B cell (primary cell): ENCODE results near the gene ANKRD33. TPM values are rescaled to one million over a fixed set of nuclear protein-coding genes. Genes with fewer than 3 reads are reported as not detected.
"Not testable (repeated sequence)": the region's sequence is repeated elsewhere in the genome, so short reads cannot be mapped to it uniquely, and the experiment has no call there.

ENCODE experiments used
- ATAC-seq: fragments of 200-7000 bp; cut with Tn5 transposase; one replicate; pipeline ENCODE4 v1.10.0; 2021; ENCODE audit warnings: low read depth, mild to moderate bottlenecking, moderate number of reproducible peaks, moderate library complexity
- CTCF ChIA-PET: fragments of 350-600 bp; sonication (Branson Sonifier 250); formaldehyde crosslinking; loops from one replicate; lab custom pipeline; 2021; ENCODE audit warnings: antibody characterized with exemption, inconsistent platforms; lab: Charles Lee
- POLR2A ChIA-PET: fragments of 350-600 bp; sonication (Branson Sonifier 250); formaldehyde crosslinking; loops from one replicate; lab custom pipeline; 2021; ENCODE audit warnings: antibody characterized with exemption; lab: Charles Lee
- DNase-seq: peaks from one replicate; pipeline ENCODE4 v3.0.0; 2013
- H2AFZ ChIP-seq: 2 replicates; pipeline ENCODE4 v1.6.1; 2012; ENCODE audit warnings: mild to moderate bottlenecking, low read depth, low read length; ENCODE audit not compliant: insufficient read depth, poor library complexity, severe bottlenecking
- H3K27ac ChIP-seq, 2 donors: 1 replicate in 1 of 2; 2 replicates in 1 of 2; pipeline ENCODE4 v1.5.1; 2012 to 2013; ENCODE audit warnings: low read length in 2 of 2, mild to moderate bottlenecking in 2 of 2, moderate library complexity in 1 of 2
- H3K27me3 ChIP-seq, 4 experiments: fragments of 200-600 bp in 1 of 4; sonication (generic) in 1 of 4; replicated peaks in 1 of 4; 1 replicate in 2 of 4; 2 replicates in 2 of 4; pipeline versions ENCODE4 v1.6.1 to v1.7.0; 2013 to 2016; ENCODE audit warnings: low read length in 3 of 4, mild to moderate bottlenecking in 2 of 4, mixed read lengths in 1 of 4, moderate library complexity in 1 of 4; ENCODE audit not compliant: insufficient read depth in 4 of 4, control insufficient read depth in 3 of 4; ENCODE audit errors: control extremely low read depth in 1 of 4
- H3K36me3 ChIP-seq, 2 experiments: replicated peaks in 1 of 2; 1 replicate in 1 of 2; 2 replicates in 1 of 2; pipeline versions ENCODE4 v1.6.1 to v1.7.1; 2013; ENCODE audit warnings: low read length in 1 of 2; ENCODE audit not compliant: insufficient read depth in 2 of 2, control insufficient read depth in 1 of 2; ENCODE audit errors: control extremely low read depth in 1 of 2, extremely low read depth in 1 of 2
- H3K4me1 ChIP-seq, 2 donors: fragments of 200-600 bp in 1 of 2; sonication (generic) in 1 of 2; 1 replicate in 1 of 2; 2 replicates in 1 of 2; pipeline versions ENCODE4 v1.5.1 to v1.6.1; 2013 to 2017; ENCODE audit warnings: low read length in 2 of 2; ENCODE audit not compliant: control insufficient read depth in 2 of 2, insufficient read depth in 2 of 2
- H3K4me2 ChIP-seq: replicated peaks from 2 replicates; pipeline ENCODE3; 2012; ENCODE audit warnings: mild to moderate bottlenecking, low read depth, low read length; ENCODE audit not compliant: poor library complexity, severe bottlenecking
- H3K4me3 ChIP-seq, 5 experiments: fragments of 200-600 bp in 1 of 5; sonication (generic) in 1 of 5; 1 replicate in 3 of 5; 2 replicates in 2 of 5; pipeline versions ENCODE4 v1.5.1 to v1.7.0; 2011 to 2016; ENCODE audit warnings: low read length in 4 of 5, mild to moderate bottlenecking in 4 of 5, low read depth in 2 of 5, control low read depth in 1 of 5, moderate library complexity in 1 of 5; ENCODE audit not compliant: insufficient read depth in 1 of 5; ENCODE audit errors: control extremely low read depth in 1 of 5, extremely low read depth in 1 of 5
- H3K79me2 ChIP-seq: fragments of 200-600 bp; sonication (generic); one replicate; pipeline ENCODE4 v1.6.0; 2016; ENCODE audit warnings: low read length; ENCODE audit not compliant: control insufficient read depth, insufficient read depth
- H3K9ac ChIP-seq: fragments of 200-600 bp; sonication (generic); 2 replicates; pipeline ENCODE4 v1.6.1; 2017; ENCODE audit warnings: mild to moderate bottlenecking, low read length, moderate library complexity
- H3K9me3 ChIP-seq, 3 donors: one replicate each; pipeline versions ENCODE4 v1.6.1 to v1.7.1; 2013; ENCODE audit warnings: low read length in 2 of 3; ENCODE audit not compliant: control insufficient read depth in 2 of 3, insufficient read depth in 1 of 3; ENCODE audit errors: control extremely low read depth in 1 of 3
- H4K20me1 ChIP-seq: 2 replicates; pipeline ENCODE4 v1.6.0; 2012; ENCODE audit warnings: mild to moderate bottlenecking, low read length; ENCODE audit not compliant: insufficient read depth, control insufficient read depth, poor library complexity, severe bottlenecking
- H3K27ac Mint-ChIP-seq: one replicate; pipeline ENCODE4 v1.8.0; 2021; ENCODE audit warnings: mixed read lengths
- H3K27me3 Mint-ChIP-seq: one replicate; pipeline ENCODE4 v1.8.0; 2021; ENCODE audit warnings: mixed read lengths
- H3K4me1 Mint-ChIP-seq: one replicate; pipeline ENCODE4 v1.8.0; 2021; ENCODE audit warnings: mixed read lengths
- H3K4me3 Mint-ChIP-seq: one replicate; pipeline ENCODE4 v1.8.0; 2021; ENCODE audit warnings: mixed read lengths
- H3K9me3 Mint-ChIP-seq: one replicate; pipeline ENCODE4 v1.8.0; 2022; ENCODE audit warnings: mixed read lengths; ENCODE audit not compliant: insufficient read depth
- CTCF ChIP-seq: fragments of 200-600 bp; IDR thresholded peaks from one replicate; pipeline ENCODE4 v1.8.0; 2022; ENCODE audit warnings: antibody characterized with exemption, mild to moderate bottlenecking
- EZH2 ChIP-seq: IDR thresholded peaks from 2 replicates; pipeline ENCODE4 v1.6.1; 2012; ENCODE audit warnings: borderline replicate concordance, low read depth, mild to moderate bottlenecking, moderate library complexity, low read length; ENCODE audit not compliant: insufficient read depth, poor library complexity, severe bottlenecking
- WGBS: methylation state at CpG from one replicate; pipeline ENCODE4 v1.1.5; 2013; ENCODE audit warnings: missing lambda C conversion rate; ENCODE audit not compliant: insufficient coverage; 5-methylcytosine and 5-hydroxymethylcytosine counted together
- intact Hi-C: fragments of 100-400 bp; cut with micrococcal nuclease; formaldehyde crosslinking; loops from one replicate; pipeline ENCODE4 v1.10.0; 2022
- polyA plus RNA-seq: library from polyadenylated mRNA; depleted of rRNA; stranded (reverse); fragments of >200 nt; gene quantifications from 2 replicates; pipeline ENCODE4 v1.2.3, GENCODE V29; 2012
- total RNA-seq, 2 donors: library from RNA; stranded (reverse); fragments of 120-200 nt in 1 of 2; gene quantifications; 1 replicate in 1 of 2; 2 replicates in 1 of 2; pipeline versions ENCODE4 v1.2.3 to v1.2.4, GENCODE V29; 2013 to 2022

ANKRD33 gene
- total and polyA plus RNA-seq, 2 donors (not counting 1 experiment from before 2014, with no cell fraction given), result not detected

- 92% methylated on average over 6 of the region's 10 CpGs for WGBS
- H3K27me3 Mint-ChIP-seq, H4K20me1 ChIP-seq, H3K36me3 ChIP-seq, ATAC-seq, intact Hi-C loops, H3K79me2 ChIP-seq, H3K27me3 ChIP-seq, DNase-seq, H3K9me3 Mint-ChIP-seq: not testable (repeated sequence)
- H3K27ac ChIP-seq, result peak overlapping the region in 1 of 2 donors; percentile 47
- H3K9me3 ChIP-seq, result peaks cover 0 to 23% (median 0%) of the 10 kb centered on the region in 3 donors
- Mint-ChIP-seq H3K4me3 (peak overlapping the region; percentile 49), H3K27ac (peak overlapping the region; percentile 61), H3K4me1 (peaks cover 12% of the 10 kb centered on the region)
- H3K4me2 ChIP-seq, result peak overlapping the region; percentile 44
- ChIA-PET CTCF (interaction anchor here (0.6 to 1.4 kb wide), 5 partner anchors 11 to 140 kb away, joined by 3 to 8 read pairs (median 5); no protein-coding TSS in a partner anchor), POLR2A (interaction anchor here (0.7 kb wide), 1 partner anchor 608 kb away, joined by 3 read pairs; no protein-coding TSS in a partner anchor)
- peak overlapping the region in 4 of 5 experiments; percentile 15 to 43 (median 25) for H3K4me3 ChIP-seq
- H3K4me1 ChIP-seq, result peaks cover 5 to 19% of the 10 kb centered on the region in 2 donors
- peak overlapping the region; percentile 36 for H3K9ac ChIP-seq
- peak overlapping the region; percentile 69 for H2AFZ ChIP-seq
These were observed 2.4 kb upstream of the ANKRD33 start for GRCh38 chr12:51885294-51886020.

DNA sequence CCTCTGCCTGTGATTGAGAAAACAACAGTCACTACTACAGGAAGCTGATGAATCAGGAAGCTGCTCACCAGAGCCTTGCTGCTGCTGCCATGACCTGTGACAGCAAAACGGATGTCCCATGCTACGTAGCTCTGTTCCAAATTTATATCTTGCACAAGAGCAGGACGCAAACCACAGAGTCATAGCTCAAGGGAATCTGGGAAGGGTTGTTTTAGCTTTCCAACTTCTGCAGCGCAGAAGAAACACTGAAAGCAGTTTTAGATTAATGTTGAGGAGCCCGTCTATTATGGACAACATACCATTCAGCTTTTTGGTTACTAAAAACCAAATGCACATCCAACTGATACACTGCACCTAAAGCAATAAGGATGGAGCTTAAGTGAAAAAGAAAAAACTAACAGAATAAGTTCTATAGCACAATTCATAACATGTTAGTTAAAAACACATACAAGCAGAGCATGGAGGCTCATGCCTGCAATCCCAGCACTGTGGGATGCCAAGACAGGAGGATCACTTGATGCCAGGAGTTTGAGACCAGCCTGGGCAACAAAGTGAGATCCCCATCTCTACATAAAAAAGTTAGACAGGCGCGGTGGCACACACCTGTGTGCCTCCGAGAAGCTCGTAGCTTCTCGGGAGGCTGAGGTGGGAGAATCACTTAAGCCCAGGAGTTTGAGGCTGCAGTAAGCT, 1.7 kb upstream of the ANKRD33 start:
- Histone ChIP-seq H3K4me3 (peak overlapping the region in 4 of 5 experiments; percentile 15 to 43 (median 25)), H4K20me1 (no peaks in the 10 kb centered on the region), H3K9me3 (peaks cover 0 to 22% (median 0%) of the 10 kb centered on the region in 3 donors), H3K27me3 (peaks cover 0 to 5% (median 0%) of the 10 kb centered on the region in 4 experiments), H3K79me2 (no peaks in the 10 kb centered on the region), H2AFZ (peak overlapping the region; percentile 69), H3K4me1 (peaks cover 5 to 19% of the 10 kb centered on the region in 2 donors), H3K36me3 (no peaks in the 10 kb centered on the region), H3K9ac (peak overlapping the region; percentile 36), H3K27ac (peak overlapping the region in 1 of 2 donors; percentile 47), H3K4me2 (peak overlapping the region; percentile 44)
- Mint-ChIP-seq H3K27me3 (peaks cover 3% of the 10 kb centered on the region), H3K4me1 (peaks cover 12% of the 10 kb centered on the region), H3K27ac (peak overlapping the region; percentile 61), H3K4me3 (peak overlapping the region; percentile 49), H3K9me3 (peaks cover 8% of the 10 kb centered on the region)
- WGBS, result 60% methylated on average over 8 of the region's 10 CpGs
- peak; percentile 84 for ATAC-seq
- peak; percentile 73 for DNase-seq
- ChIA-PET POLR2A (interaction anchor here (0.7 kb wide), 1 partner anchor 608 kb away, joined by 3 read pairs; no protein-coding TSS in a partner anchor), CTCF (interaction anchor here (0.6 to 1.4 kb wide), 6 partner anchors 11 to 139 kb away, joined by 3 to 8 read pairs (median 4); no protein-coding TSS in a partner anchor)
- intact Hi-C loops, result no loop called here
- no peak for TF ChIP-seq CTCF
- no peak for TF ChIP-seq EZH2
